Activated CD8-positive, alpha-beta T cell treated with anti-CD3 and anti-CD28 coated beads for 36 hours (primary cell): ENCODE results near the gene IPO8. TPM values are rescaled to one million over a fixed set of nuclear protein-coding genes. Genes with fewer than 3 reads are reported as not detected.

ENCODE experiments used
- ATAC-seq: fragments of 200-7000 bp; cut with Tn5 transposase; one replicate; pipeline ENCODE4 v1.10.0; 2021; ENCODE audit warnings: mild to moderate bottlenecking, moderate library complexity
- CTCF ChIA-PET: fragments of 350-600 bp; sonication (Branson Sonifier 250); formaldehyde crosslinking; loops from one replicate; lab custom pipeline; 2021; ENCODE audit warnings: antibody characterized with exemption; lab: Charles Lee
- POLR2A ChIA-PET: fragments of 350-600 bp; sonication (Branson Sonifier 250); formaldehyde crosslinking; loops from one replicate; lab custom pipeline; 2021; ENCODE audit warnings: antibody characterized with exemption; lab: Charles Lee
- DNase-seq: peaks from one replicate; pipeline ENCODE4 v3.0.0-alpha.2; 2020
- H3K27ac Mint-ChIP-seq: one replicate; pipeline ENCODE4 v1.8.0; 2021; ENCODE audit warnings: mild to moderate bottlenecking, mixed read lengths
- H3K27me3 Mint-ChIP-seq: one replicate; pipeline ENCODE4 v1.8.0; 2021; ENCODE audit warnings: mixed read lengths
- H3K36me3 Mint-ChIP-seq: one replicate; pipeline ENCODE4 v1.8.0; 2021; ENCODE audit warnings: low read depth, mixed read lengths
- H3K4me1 Mint-ChIP-seq: one replicate; pipeline ENCODE4 v1.8.0; 2021; ENCODE audit warnings: low read depth, mixed read lengths
- H3K4me3 Mint-ChIP-seq: one replicate; pipeline ENCODE4 v1.8.0; 2021; ENCODE audit warnings: mild to moderate bottlenecking, moderate library complexity, mixed read lengths
- H3K9me3 Mint-ChIP-seq: one replicate; pipeline ENCODE4 v1.8.0; 2021; ENCODE audit warnings: mixed read lengths
- intact Hi-C: fragments of 100-400 bp; cut with micrococcal nuclease; formaldehyde crosslinking; loops from one replicate; pipeline ENCODE4 v1.10.0; 2022
- total RNA-seq, 2 experiments: library from RNA; stranded (reverse); gene quantifications; one replicate each; pipeline ENCODE4 v1.2.3, GENCODE V29; 2021
- TF ChIP-seq, protein P1 (sequence below): fragments of 200-600 bp; IDR thresholded peaks from one replicate; pipeline ENCODE4 v1.8.0; 2022; ENCODE audit warnings: antibody characterized with exemption, mild to moderate bottlenecking

The IPO8 gene
- total RNA-seq, 2 experiments from 2014 or later: 40.2 to 47.7 TPM

DNA sequence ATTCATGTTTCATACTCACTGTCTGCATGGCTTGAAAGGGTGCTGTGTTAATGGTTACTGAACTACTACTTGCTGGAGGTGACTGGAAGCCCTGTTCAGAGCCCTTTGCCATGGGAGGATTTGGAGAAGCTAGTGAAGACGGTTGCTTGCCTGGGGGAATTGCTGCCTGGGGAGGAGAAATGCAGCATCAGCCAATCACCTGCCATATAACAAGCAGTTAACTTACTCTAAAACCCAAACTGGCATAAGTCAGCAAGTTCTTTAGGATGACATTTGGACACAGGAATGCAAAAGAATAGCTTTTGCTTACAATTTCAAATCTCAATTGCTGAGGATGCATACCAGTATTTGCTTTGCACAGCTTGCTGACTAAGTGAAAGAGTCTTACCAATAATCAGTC is 23.4 kb upstream of the IPO8 start:
- POLR2A ChIA-PET: no interaction called here
- CTCF ChIA-PET: interaction anchor here (0.9 kb wide), 1 partner anchor 9 kb away, joined by 3 read pairs; no protein-coding TSS in a partner anchor
- TF ChIP-seq, protein P1, sequence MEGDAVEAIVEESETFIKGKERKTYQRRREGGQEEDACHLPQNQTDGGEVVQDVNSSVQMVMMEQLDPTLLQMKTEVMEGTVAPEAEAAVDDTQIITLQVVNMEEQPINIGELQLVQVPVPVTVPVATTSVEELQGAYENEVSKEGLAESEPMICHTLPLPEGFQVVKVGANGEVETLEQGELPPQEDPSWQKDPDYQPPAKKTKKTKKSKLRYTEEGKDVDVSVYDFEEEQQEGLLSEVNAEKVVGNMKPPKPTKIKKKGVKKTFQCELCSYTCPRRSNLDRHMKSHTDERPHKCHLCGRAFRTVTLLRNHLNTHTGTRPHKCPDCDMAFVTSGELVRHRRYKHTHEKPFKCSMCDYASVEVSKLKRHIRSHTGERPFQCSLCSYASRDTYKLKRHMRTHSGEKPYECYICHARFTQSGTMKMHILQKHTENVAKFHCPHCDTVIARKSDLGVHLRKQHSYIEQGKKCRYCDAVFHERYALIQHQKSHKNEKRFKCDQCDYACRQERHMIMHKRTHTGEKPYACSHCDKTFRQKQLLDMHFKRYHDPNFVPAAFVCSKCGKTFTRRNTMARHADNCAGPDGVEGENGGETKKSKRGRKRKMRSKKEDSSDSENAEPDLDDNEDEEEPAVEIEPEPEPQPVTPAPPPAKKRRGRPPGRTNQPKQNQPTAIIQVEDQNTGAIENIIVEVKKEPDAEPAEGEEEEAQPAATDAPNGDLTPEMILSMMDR: no peak
- DNase-seq: no peak
- intact Hi-C loops: no loop called here
- peaks cover 13% of the 10 kb centered on the region for H3K36me3 Mint-ChIP-seq
- H3K4me1 Mint-ChIP-seq: no peaks in the 10 kb centered on the region
- no peak overlapping the region for H3K27ac Mint-ChIP-seq
- ATAC-seq: no peak
- H3K27me3 Mint-ChIP-seq: no peaks in the 10 kb centered on the region
- no peaks in the 10 kb centered on the region for H3K9me3 Mint-ChIP-seq
- H3K4me3 Mint-ChIP-seq: no peak overlapping the region

DNA sequence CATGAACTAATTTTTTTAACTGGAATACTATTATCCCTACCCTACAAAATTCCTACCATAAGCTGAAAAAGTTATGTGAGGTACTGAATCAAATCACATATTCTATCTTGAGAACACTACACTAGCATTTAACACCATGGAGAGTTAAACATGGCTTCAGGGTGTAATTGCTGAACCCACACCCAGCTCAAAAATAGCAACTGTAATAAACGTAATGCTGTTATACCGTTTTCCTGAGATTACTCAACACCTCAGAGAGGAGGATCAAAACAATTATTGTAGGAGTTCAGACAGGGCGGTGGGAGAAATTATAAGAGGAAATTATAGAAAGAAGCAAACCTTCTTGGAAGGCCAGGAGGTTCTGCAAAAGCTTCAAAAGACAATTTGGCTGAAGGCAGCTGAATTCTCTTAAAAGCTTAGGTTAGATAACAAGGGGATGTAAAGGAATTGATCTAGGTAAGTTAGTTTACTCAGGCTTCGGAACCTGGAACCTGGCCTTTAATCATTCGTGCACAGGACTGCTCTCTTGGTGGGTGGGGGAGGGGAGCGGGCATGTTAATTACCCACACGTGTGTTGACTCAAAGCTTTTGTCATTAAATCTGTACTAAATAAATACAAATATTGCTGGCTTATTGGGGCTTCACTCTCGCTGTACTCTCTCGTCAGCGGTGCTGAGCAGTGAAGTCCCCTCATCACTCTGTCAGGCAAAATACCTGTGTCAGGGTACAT is 12.1 kb upstream of the IPO8 start:
- TF ChIP-seq, protein P1: no peak
- Mint-ChIP-seq H3K27ac (no peak overlapping the region), H3K27me3 (no peaks in the 10 kb centered on the region), H3K4me1 (no peaks in the 10 kb centered on the region), H3K4me3 (no peak overlapping the region), H3K36me3 (peaks cover 2% of the 10 kb centered on the region), H3K9me3 (no peaks in the 10 kb centered on the region)
- POLR2A ChIA-PET: interaction anchor here (0.7 kb wide), 1 partner anchor 12 kb away, joined by 3 read pairs; the partner anchor contains the start of gene IPO8
- intact Hi-C loops: no loop called here
- ATAC-seq (no peak), DNase-seq (no peak)
- CTCF ChIA-PET: interaction anchor here (0.7 to 2.1 kb wide), 4 partner anchors 12 to 483 kb away, joined by 3 to 11 read pairs (median 4); partner anchors contain the start of gene IPO8

DNA sequence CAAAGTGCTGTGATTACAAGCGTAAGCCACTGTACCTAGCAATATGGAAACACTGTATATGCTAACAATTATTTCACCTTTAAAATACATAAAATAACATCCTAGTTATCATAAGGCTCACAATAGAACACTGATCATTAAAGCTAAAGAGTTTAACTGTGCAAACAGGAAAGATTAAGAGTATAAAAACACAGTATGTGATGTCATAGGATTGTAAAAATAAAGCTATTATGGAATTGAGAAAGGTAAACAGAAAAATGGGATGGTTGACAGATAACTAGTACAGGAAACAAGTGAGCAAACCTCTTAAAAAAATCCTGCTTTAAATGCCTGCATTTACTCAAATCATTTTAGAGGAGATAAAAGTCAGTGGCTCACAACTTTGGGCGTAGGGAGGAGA is 10.8 kb upstream of the IPO8 start:
- no peaks in the 10 kb centered on the region for H3K27me3 Mint-ChIP-seq
- intact Hi-C loops: no loop called here
- POLR2A ChIA-PET: no interaction called here
- TF ChIP-seq, protein P1: no peak
- ATAC-seq (no peak), DNase-seq (no peak)
- H3K36me3 Mint-ChIP-seq: no peaks in the 10 kb centered on the region
- CTCF ChIA-PET: interaction anchor here (0.7 to 1.4 kb wide), 3 partner anchors 9 to 100 kb away, joined by 3 read pairs; partner anchors contain the start of gene IPO8
- H3K4me1 Mint-ChIP-seq: no peaks in the 10 kb centered on the region
- no peak overlapping the region for H3K27ac Mint-ChIP-seq
- H3K4me3 Mint-ChIP-seq: no peak overlapping the region
- H3K9me3 Mint-ChIP-seq: no peaks in the 10 kb centered on the region

DNA sequence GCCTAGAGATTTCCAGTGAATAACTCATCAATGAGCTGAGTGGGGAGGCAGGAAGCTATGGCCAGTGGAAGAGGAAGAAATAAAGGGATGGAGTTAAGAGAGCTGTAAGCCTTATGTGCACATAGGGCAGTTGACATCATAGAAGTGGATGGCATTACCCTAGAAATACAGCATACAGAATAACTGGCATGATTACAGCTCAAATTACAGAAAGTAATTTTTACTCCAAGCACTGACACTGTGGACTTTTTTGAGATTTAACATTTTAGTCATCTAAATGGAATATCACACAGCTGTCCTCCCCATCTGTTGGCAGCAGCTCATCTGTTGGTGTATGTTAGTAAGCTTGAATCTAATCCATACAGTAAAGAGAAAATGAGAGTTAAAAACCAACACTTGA is 5.4 kb upstream of the IPO8 start:
- H3K4me3 Mint-ChIP-seq: no peak overlapping the region
- ATAC-seq (no peak), DNase-seq (no peak)
- H3K27me3 Mint-ChIP-seq: peaks cover 1% of the 10 kb centered on the region
- H3K36me3 Mint-ChIP-seq: no peaks in the 10 kb centered on the region
- no peak overlapping the region for H3K27ac Mint-ChIP-seq
- ChIA-PET POLR2A (interaction anchor here (0.8 kb wide), 2 partner anchors 8 to 22 kb away, joined by 3 read pairs; no protein-coding TSS in a partner anchor), CTCF (interaction anchor here (1.2 kb wide), 1 partner anchor 53 kb away, joined by 4 read pairs; the partner anchor contains the start of gene CAPRIN2)
- intact Hi-C loops: no loop called here
- H3K4me1 Mint-ChIP-seq: peaks cover 4% of the 10 kb centered on the region
- H3K9me3 Mint-ChIP-seq: no peaks in the 10 kb centered on the region
- TF ChIP-seq, protein P1: no peak
